SU-DHL-6 (cell line): ENCODE results near the gene ACE.

ENCODE experiments used
- H2AFZ ChIP-seq: fragments of 200-600 bp; sonication (generic); 2 replicates; pipeline ENCODE4 v1.6.1; 2014; ENCODE audit warnings: low read depth, mild to moderate bottlenecking, moderate library complexity, mixed read lengths, antibody characterized with exemption, low read length; ENCODE audit not compliant: severe bottlenecking
- H3F3A ChIP-seq: fragments of 200-600 bp; shearing (Covaris generic); 2 replicates; pipeline ENCODE4 v1.6.0; 2016; ENCODE audit warnings: antibody characterized with exemption, mild to moderate bottlenecking; ENCODE audit not compliant: insufficient read depth
- H3K27ac ChIP-seq: fragments of 200-600 bp; sonication (generic); 2 replicates; pipeline ENCODE4 v1.5.1; 2016; ENCODE audit warnings: low read depth, mild to moderate bottlenecking, low read length, moderate library complexity, mixed read lengths
- H3K27me3 ChIP-seq: fragments of 200-600 bp; sonication (generic), shearing (Covaris generic); 2 replicates; pipeline ENCODE4 v1.6.0; 2014; ENCODE audit warnings: mild to moderate bottlenecking, low read length
- H3K36me3 ChIP-seq: fragments of 200-600 bp; sonication (generic); 2 replicates; pipeline ENCODE4 v1.6.1; 2014; ENCODE audit warnings: mild to moderate bottlenecking, low read length, mixed read lengths
- H3K4me2 ChIP-seq: fragments of 300-600, 200-600 bp; shearing (Covaris generic), sonication (generic); 2 replicates; pipeline ENCODE4 v1.6.0; 2014; ENCODE audit warnings: low read length, low read depth, mild to moderate bottlenecking; ENCODE audit not compliant: poor library complexity, severe bottlenecking
- H3K4me3 ChIP-seq: fragments of 200-600 bp; sonication (generic); 2 replicates; pipeline ENCODE4 v1.5.1; 2014; ENCODE audit warnings: antibody characterized with exemption, low read length, mild to moderate bottlenecking, mixed read lengths; ENCODE audit not compliant: insufficient read depth, poor library complexity, severe bottlenecking
- H3K79me2 ChIP-seq: fragments of 200-600 bp; sonication (generic); 2 replicates; pipeline ENCODE4 v1.6.1; 2014; ENCODE audit warnings: mild to moderate bottlenecking, low read length, moderate library complexity; ENCODE audit not compliant: insufficient read depth
- H3K9ac ChIP-seq: fragments of 200-600 bp; sonication (generic); 2 replicates; pipeline ENCODE4 v1.7.0; 2014; ENCODE audit warnings: mild to moderate bottlenecking, low read length
- H3K9me2 ChIP-seq: fragments of 200-600 bp; sonication (generic); replicated peaks from 2 replicates; pipeline ENCODE4 v1.6.1; 2014; ENCODE audit warnings: low read length; ENCODE audit not compliant: insufficient read depth
- H3K9me3 ChIP-seq: fragments of 200-600 bp; sonication (generic); 2 replicates; pipeline ENCODE4 v1.6.1; 2014; ENCODE audit warnings: low read length, mixed read lengths; ENCODE audit not compliant: insufficient read depth
- H4K20me1 ChIP-seq: fragments of 200-600 bp; sonication (generic); 2 replicates; pipeline ENCODE4 v1.6.1; 2014; ENCODE audit warnings: low read depth, mild to moderate bottlenecking, antibody characterized with exemption, low read length, moderate library complexity, mixed read lengths
- CTCF ChIP-seq: fragments of 200-600 bp; sonication (generic); IDR thresholded peaks from one replicate; pipeline ENCODE4 v1.5.1; 2017; ENCODE audit warnings: antibody characterized with exemption, mild to moderate bottlenecking, low read length, moderate library complexity; ENCODE audit not compliant: insufficient read depth, poor library complexity, severe bottlenecking
- EZH2phosphoT487 ChIP-seq: fragments of 200-600 bp; sonication (generic), shearing (Covaris generic); conservative IDR thresholded peaks from 2 replicates; pipeline ENCODE4 v1.6.1; 2018; ENCODE audit warnings: mild to moderate bottlenecking, antibody characterized with exemption, low read length, moderate library complexity, mixed read lengths

Gene ACE

GRCh38 chr17:63448655-63449054, 28.2 kb upstream of the ACE start:
- H2AFZ ChIP-seq: no peak overlapping the region
- no peak overlapping the region for H3K4me2 ChIP-seq
- H4K20me1 ChIP-seq: no peaks in the 10 kb centered on the region
- no peaks in the 10 kb centered on the region for H3K79me2 ChIP-seq
- no peaks in the 10 kb centered on the region for H3K9me2 ChIP-seq
- H3K4me3 ChIP-seq: no peak overlapping the region
- no peaks in the 10 kb centered on the region for H3K36me3 ChIP-seq
- no peaks in the 10 kb centered on the region for H3K27me3 ChIP-seq
- H3K9me3 ChIP-seq: no peaks in the 10 kb centered on the region
- H3K27ac ChIP-seq: no peak overlapping the region
- H3F3A ChIP-seq: no peaks in the 10 kb centered on the region
- TF ChIP-seq CTCF (no peak), EZH2phosphoT487 (no peak)
- H3K9ac ChIP-seq: no peak overlapping the region

- Histone ChIP-seq H3K27me3 (no peaks in the 10 kb centered on the region), H3K9ac (no peak overlapping the region), H3K79me2 (no peaks in the 10 kb centered on the region), H2AFZ (no peak overlapping the region), H3K4me3 (no peak overlapping the region), H3K27ac (no peak overlapping the region), H3K4me2 (no peak overlapping the region), H3K36me3 (no peaks in the 10 kb centered on the region), H3F3A (no peaks in the 10 kb centered on the region), H4K20me1 (no peaks in the 10 kb centered on the region), H3K9me3 (no peaks in the 10 kb centered on the region), H3K9me2 (no peaks in the 10 kb centered on the region)
- TF ChIP-seq EZH2phosphoT487 (no peak), CTCF (no peak)
Observed at GRCh38 chr17:63450551-63450950, 26.3 kb upstream of the ACE start.

DNA sequence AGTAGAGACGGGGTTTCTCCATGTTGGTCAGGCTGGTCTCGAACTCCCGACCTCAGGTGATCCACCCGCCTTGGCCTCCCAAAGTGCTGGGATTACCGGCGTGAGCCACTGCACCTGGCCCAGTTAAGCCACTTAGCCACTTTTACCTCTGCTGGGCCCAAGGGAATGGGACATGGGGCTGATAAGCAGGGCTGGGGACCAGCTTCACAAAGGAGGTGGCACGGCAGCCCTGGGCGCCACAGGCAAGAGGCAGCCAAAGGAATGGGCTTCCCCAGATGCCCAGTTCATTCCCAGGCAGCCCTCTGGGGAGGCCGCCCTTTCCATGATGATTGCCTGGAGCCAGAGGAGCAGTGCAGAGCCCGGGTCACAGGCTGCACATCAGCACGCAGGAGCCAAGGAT, 25.7 kb upstream of the ACE start:
- H4K20me1 ChIP-seq: no peaks in the 10 kb centered on the region
- H3K36me3 ChIP-seq: no peaks in the 10 kb centered on the region
- TF ChIP-seq CTCF (no peak), EZH2phosphoT487 (no peak)
- H3K4me2 ChIP-seq: no peak overlapping the region
- no peaks in the 10 kb centered on the region for H3K79me2 ChIP-seq
- no peak overlapping the region for H3K9ac ChIP-seq
- no peak overlapping the region for H3K4me3 ChIP-seq
- H2AFZ ChIP-seq: no peak overlapping the region
- H3K27me3 ChIP-seq: no peaks in the 10 kb centered on the region
- H3K9me3 ChIP-seq: no peaks in the 10 kb centered on the region
- H3K9me2 ChIP-seq: no peaks in the 10 kb centered on the region
- H3F3A ChIP-seq: no peaks in the 10 kb centered on the region
- H3K27ac ChIP-seq: no peak overlapping the region
